H9 (cell line): ENCODE measurements around the gene ACTR2. TPM values are rescaled to one million over a fixed set of nuclear protein-coding genes. Genes with fewer than 3 reads are reported as not detected.

Source experiments
- DNase-seq: peaks from one replicate; pipeline ENCODE4 v3.0.0-alpha.2; 2017
- H2AFZ ChIP-seq: one replicate; pipeline ENCODE4 v1.6.1; 2013; ENCODE audit warnings: mild to moderate bottlenecking, low read length, control low read depth, moderate library complexity
- H2AK5ac ChIP-seq: 2 replicates; pipeline ENCODE4 v1.6.1; 2013; ENCODE audit warnings: low read length, control low read depth, mixed read lengths; ENCODE audit not compliant: insufficient read length
- H2BK120ac ChIP-seq: one replicate; pipeline ENCODE4 v1.6.1; 2013; ENCODE audit warnings: low read depth, mild to moderate bottlenecking, low read length, control low read depth, inconsistent platforms; ENCODE audit not compliant: poor library complexity, severe bottlenecking
- H2BK12ac ChIP-seq: 2 replicates; pipeline ENCODE4 v1.6.1; 2013; ENCODE audit warnings: low read length, control low read depth, mixed read lengths, low read depth; ENCODE audit not compliant: insufficient read length
- H2BK15ac ChIP-seq: 2 replicates; pipeline ENCODE4 v1.6.1; 2013; ENCODE audit warnings: low read depth, low read length, control low read depth
- H2BK20ac ChIP-seq: one replicate; pipeline ENCODE4 v1.6.1; 2013; ENCODE audit warnings: low read depth, mild to moderate bottlenecking, low read length, control low read depth, inconsistent platforms; ENCODE audit not compliant: poor library complexity, severe bottlenecking
- H2BK5ac ChIP-seq: 2 replicates; pipeline ENCODE4 v1.6.1; 2013; ENCODE audit warnings: low read length, control low read depth, mixed read lengths; ENCODE audit not compliant: insufficient read length
- H3K14ac ChIP-seq: 2 replicates; pipeline ENCODE4 v1.6.1; 2013; ENCODE audit warnings: low read length, control low read depth; ENCODE audit not compliant: insufficient read depth
- H3K18ac ChIP-seq: 2 replicates; pipeline ENCODE4 v1.6.1; 2013; ENCODE audit warnings: low read depth, mild to moderate bottlenecking, mixed read lengths, low read length, control low read depth; ENCODE audit not compliant: insufficient read length
- H3K23ac ChIP-seq: 2 replicates; pipeline ENCODE4 v1.6.1; 2013; ENCODE audit warnings: low read length, control low read depth, mixed read lengths, low read depth; ENCODE audit not compliant: insufficient read length
- H3K23me2 ChIP-seq: 2 replicates; pipeline ENCODE4 v1.6.1; 2013; ENCODE audit warnings: low read depth, mild to moderate bottlenecking, mixed read lengths, low read length, control low read depth; ENCODE audit not compliant: insufficient read length, poor library complexity, severe bottlenecking
- H3K27ac ChIP-seq: 2 replicates; pipeline ENCODE4 v1.5.1; 2013; ENCODE audit warnings: low read length, control low read depth, mixed read lengths, low read depth; ENCODE audit not compliant: insufficient read length
- H3K27me3 ChIP-seq: 2 replicates; pipeline ENCODE4 v1.6.1; 2013; ENCODE audit warnings: low read length, control low read depth, inconsistent platforms; ENCODE audit not compliant: insufficient read depth
- H3K4ac ChIP-seq: 2 replicates; pipeline ENCODE4 v1.6.1; 2013; ENCODE audit warnings: low read depth, mild to moderate bottlenecking, control low read depth, inconsistent platforms, low read length, moderate library complexity
- H3K4me1 ChIP-seq: 2 replicates; pipeline ENCODE4 v1.6.1; 2013; ENCODE audit warnings: low read length, control low read depth, inconsistent platforms; ENCODE audit not compliant: insufficient read depth
- H3K4me2 ChIP-seq: 2 replicates; pipeline ENCODE4 v1.6.1; 2013; ENCODE audit warnings: low read length, control low read depth, mixed read lengths; ENCODE audit not compliant: insufficient read length, insufficient read depth
- H3K56ac ChIP-seq: 2 replicates; pipeline ENCODE4 v1.6.1; 2013; ENCODE audit warnings: low read depth, mild to moderate bottlenecking, mixed read lengths, low read length, control low read depth; ENCODE audit not compliant: insufficient read length
- H3K79me1 ChIP-seq: 2 replicates; pipeline ENCODE4 v1.6.1; 2013; ENCODE audit warnings: low read depth, mild to moderate bottlenecking, moderate library complexity, low read length, control low read depth, inconsistent platforms; ENCODE audit not compliant: insufficient read depth, poor library complexity, severe bottlenecking
- H3K79me2 ChIP-seq: 2 replicates; pipeline ENCODE4 v1.6.1; 2013; ENCODE audit warnings: low read length, control low read depth, inconsistent platforms; ENCODE audit not compliant: insufficient read depth
- H3K9ac ChIP-seq: 2 replicates; pipeline ENCODE4 v1.6.1; 2013; ENCODE audit warnings: low read length, control low read depth, mixed read lengths; ENCODE audit not compliant: insufficient read length; ENCODE audit errors: extremely low read depth
- H3K9me3 ChIP-seq: one replicate; pipeline ENCODE4 v1.6.1; 2013; ENCODE audit warnings: low read depth, low read length, inconsistent platforms; ENCODE audit not compliant: control insufficient read depth
- H3T11ph ChIP-seq: one replicate; pipeline ENCODE4 v1.6.1; 2013; ENCODE audit warnings: mild to moderate bottlenecking, low read length, control low read depth, inconsistent platforms
- H4K20me1 ChIP-seq: one replicate; pipeline ENCODE4 v1.6.1; 2013; ENCODE audit not compliant: control insufficient read depth, insufficient read length, insufficient read depth
- H4K5ac ChIP-seq: 2 replicates; pipeline ENCODE4 v1.6.1; 2013; ENCODE audit warnings: low read depth, mild to moderate bottlenecking, mixed read lengths, low read length, control low read depth; ENCODE audit not compliant: insufficient read length
- H4K8ac ChIP-seq: replicated peaks from 2 replicates; pipeline ENCODE4 v1.6.1; 2013; ENCODE audit warnings: low read length, control low read depth, mixed read lengths, low read depth; ENCODE audit not compliant: insufficient read length
- H4K91ac ChIP-seq: 2 replicates; pipeline ENCODE4 v1.6.1; 2013; ENCODE audit warnings: low read depth, mild to moderate bottlenecking, moderate library complexity, mixed read lengths, low read length, control low read depth; ENCODE audit not compliant: insufficient read length
- H3K27ac Mint-ChIP-seq, 3 experiments: 2 replicates in 2 of 3; 3 replicates in 1 of 3; pipeline ENCODE4 v1.8.0; 2020 to 2021; ENCODE audit warnings: mixed read lengths in 3 of 3, mild to moderate bottlenecking in 1 of 3, moderate library complexity in 1 of 3
- H3K27me3 Mint-ChIP-seq: 2 replicates; pipeline ENCODE4 v1.8.0; 2021; ENCODE audit warnings: low read depth, mild to moderate bottlenecking, moderate library complexity, mixed read lengths
- H3K36me3 Mint-ChIP-seq, 3 experiments: 2 replicates in 2 of 3; 3 replicates in 1 of 3; pipeline ENCODE4 v1.8.0; 2020 to 2021; ENCODE audit warnings: low read depth in 3 of 3, mixed read lengths in 3 of 3; ENCODE audit not compliant: insufficient read depth in 1 of 3
- H3K4me1 Mint-ChIP-seq, 2 experiments: 2 replicates each; pipeline ENCODE4 v1.8.0; 2020; ENCODE audit warnings: mixed read lengths in 2 of 2
- H3K4me3 Mint-ChIP-seq, 2 experiments: 2 replicates in 1 of 2; 3 replicates in 1 of 2; pipeline ENCODE4 v1.8.0; 2020 to 2021; ENCODE audit warnings: mild to moderate bottlenecking in 2 of 2, mixed read lengths in 2 of 2, moderate library complexity in 1 of 2
- H3K9me3 Mint-ChIP-seq, 2 experiments: 2 replicates in 1 of 2; 3 replicates in 1 of 2; pipeline ENCODE4 v1.8.0; 2020; ENCODE audit warnings: mild to moderate bottlenecking in 2 of 2, mixed read lengths in 2 of 2, moderate library complexity in 1 of 2
- WGBS: extraction: QIAGEN DNeasy Blood & Tissue Kit; methylation state at CpG from one replicate; pipeline ENCODE4 v1.1.7; 2013; ENCODE audit warnings: missing lambda C conversion rate, low lambda C conversion rate, mixed read lengths; ENCODE audit not compliant: insufficient read length; ENCODE audit errors: extremely low coverage; 5-methylcytosine and 5-hydroxymethylcytosine counted together
- total RNA-seq: library from RNA; stranded (reverse); gene quantifications from 2 replicates; pipeline ENCODE4 v1.2.1, GENCODE V29; 2021
- TF ChIP-seq, protein P1 (sequence below): fragments of 200-600 bp; sonication (generic); conservative IDR thresholded peaks from 3 replicates; pipeline ENCODE4 v1.8.0; 2021; ENCODE audit warnings: antibody characterized with exemption, mild to moderate bottlenecking

The ACTR2 gene
- total RNA-seq, 1 experiment from 2014 or later = 176 TPM

DNA sequence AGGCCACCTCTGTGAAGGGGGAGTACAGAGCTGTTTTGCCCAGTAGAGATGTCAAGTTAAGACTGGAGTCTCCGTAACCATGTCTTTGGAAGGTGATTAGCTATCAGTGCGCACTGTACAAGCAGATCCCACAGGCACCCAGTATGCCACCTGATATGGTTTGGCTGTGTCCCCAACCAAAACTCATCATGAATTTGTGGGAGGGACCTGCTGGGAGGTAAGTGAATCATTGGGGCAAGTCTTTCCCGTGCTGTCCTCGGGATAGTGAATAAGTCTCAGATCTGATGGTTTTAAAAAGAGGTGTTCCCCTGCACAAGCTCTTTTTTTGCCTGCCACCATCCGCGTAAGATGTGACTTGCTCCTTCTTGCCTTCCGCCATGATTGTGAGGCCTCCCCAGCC, 90.2 kb downstream of the ACTR2 start:
- Histone ChIP-seq H3K4ac (no peak overlapping the region), H2BK20ac (no peak overlapping the region), H4K20me1 (no peaks in the 10 kb centered on the region), H2AK5ac (no peak overlapping the region), H3K9ac (no peak overlapping the region), H2BK12ac (no peak overlapping the region), H4K8ac (no peak overlapping the region), H2BK15ac (no peak overlapping the region), H3K4me1 (no peaks in the 10 kb centered on the region), H3K79me2 (no peaks in the 10 kb centered on the region), H4K5ac (no peak overlapping the region), H2BK120ac (no peak overlapping the region), H4K91ac (no peak overlapping the region), H3K9me3 (no peaks in the 10 kb centered on the region), H3K14ac (no peak overlapping the region), H3K27ac (no peak overlapping the region), H3K27me3 (no peaks in the 10 kb centered on the region), H3T11ph (no peak overlapping the region), H2AFZ (no peak overlapping the region), H3K23me2 (no peaks in the 10 kb centered on the region), H2BK5ac (no peak overlapping the region), H3K79me1 (no peaks in the 10 kb centered on the region), H3K18ac (no peak overlapping the region), H3K4me2 (no peak overlapping the region), H3K56ac (no peak overlapping the region), H3K23ac (no peak overlapping the region)
- no peak overlapping the region for H3K27ac Mint-ChIP-seq
- no peak for DNase-seq
- H3K27me3 Mint-ChIP-seq = no peaks in the 10 kb centered on the region
- H3K36me3 Mint-ChIP-seq = peaks cover 14 to 26% (median 17%) of the 10 kb centered on the region in 3 experiments; a peak in 6 of 7 replicates
- no CpG with 5 or more reads among the region's 7 CpGs for WGBS
- no peaks in the 10 kb centered on the region for H3K4me1 Mint-ChIP-seq
- TF ChIP-seq, protein P1, sequence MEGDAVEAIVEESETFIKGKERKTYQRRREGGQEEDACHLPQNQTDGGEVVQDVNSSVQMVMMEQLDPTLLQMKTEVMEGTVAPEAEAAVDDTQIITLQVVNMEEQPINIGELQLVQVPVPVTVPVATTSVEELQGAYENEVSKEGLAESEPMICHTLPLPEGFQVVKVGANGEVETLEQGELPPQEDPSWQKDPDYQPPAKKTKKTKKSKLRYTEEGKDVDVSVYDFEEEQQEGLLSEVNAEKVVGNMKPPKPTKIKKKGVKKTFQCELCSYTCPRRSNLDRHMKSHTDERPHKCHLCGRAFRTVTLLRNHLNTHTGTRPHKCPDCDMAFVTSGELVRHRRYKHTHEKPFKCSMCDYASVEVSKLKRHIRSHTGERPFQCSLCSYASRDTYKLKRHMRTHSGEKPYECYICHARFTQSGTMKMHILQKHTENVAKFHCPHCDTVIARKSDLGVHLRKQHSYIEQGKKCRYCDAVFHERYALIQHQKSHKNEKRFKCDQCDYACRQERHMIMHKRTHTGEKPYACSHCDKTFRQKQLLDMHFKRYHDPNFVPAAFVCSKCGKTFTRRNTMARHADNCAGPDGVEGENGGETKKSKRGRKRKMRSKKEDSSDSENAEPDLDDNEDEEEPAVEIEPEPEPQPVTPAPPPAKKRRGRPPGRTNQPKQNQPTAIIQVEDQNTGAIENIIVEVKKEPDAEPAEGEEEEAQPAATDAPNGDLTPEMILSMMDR = no peak
- no peak overlapping the region for H3K4me3 Mint-ChIP-seq
- no peaks in the 10 kb centered on the region for H3K9me3 Mint-ChIP-seq
